HepG2 (cell line): ENCODE data around the gene PLA2G4C. TPM values are rescaled to one million over a fixed set of nuclear protein-coding genes. Genes with fewer than 3 reads are reported as not detected.
A peak's percentile ranks its signal among the peaks of the same experiment; 100 is the strongest.

Source experiments
- CTCF ChIP-seq: sonication (generic); formaldehyde crosslinking; IDR thresholded peaks from 2 replicates; pipeline ENCODE4 v1.5.0; 2020; ENCODE audit warnings: mild to moderate bottlenecking, missing genetic modification reagents, moderate library complexity
- DRAP1 ChIP-seq: IDR thresholded peaks from 2 replicates; pipeline ENCODE4 v1.6.1; 2016; ENCODE audit warnings: missing genetic modification reagents, missing compliant biosample characterization
- EZH2 ChIP-seq: conservative IDR thresholded peaks from 2 replicates; pipeline ENCODE4 v1.6.1; 2012; ENCODE audit warnings: mild to moderate bottlenecking, low read depth, low read length, moderate library complexity
- GLI4 ChIP-seq: sonication (generic); formaldehyde crosslinking; IDR thresholded peaks from 2 replicates; pipeline ENCODE4 v1.5.1; 2020; ENCODE audit warnings: missing genetic modification reagents, mild to moderate bottlenecking, moderate library complexity, borderline replicate concordance
- HIVEP1 ChIP-seq: sonication (generic); formaldehyde crosslinking; IDR thresholded peaks from 2 replicates; pipeline ENCODE4 v1.4.0; 2020; ENCODE audit warnings: mild to moderate bottlenecking, missing genetic modification reagents
- MEIS2 ChIP-seq: sonication (generic); formaldehyde crosslinking; IDR thresholded peaks from 2 replicates; pipeline ENCODE4 v1.9.0; 2021; ENCODE audit warnings: mild to moderate bottlenecking, missing genetic modification reagents
- UBTF ChIP-seq: sonication (generic); formaldehyde crosslinking; IDR thresholded peaks from 2 replicates; pipeline ENCODE4 v1.4.0; 2020; ENCODE audit warnings: mild to moderate bottlenecking, missing genetic modification reagents
- ZBTB40 ChIP-seq, 2 experiments: fragments of 450-650 bp in 1 of 2; sonication (generic) in 1 of 2; formaldehyde crosslinking in 1 of 2; IDR thresholded peaks; 2 replicates each; pipeline versions ENCODE4 v1.6.1 to v1.8.0; 2016 to 2022; ENCODE audit warnings: antibody characterized with exemption in 1 of 2, mild to moderate bottlenecking in 1 of 2, missing genetic modification reagents in 1 of 2
- ZFY ChIP-seq: sonication (generic); formaldehyde crosslinking; IDR thresholded peaks from 2 replicates; pipeline ENCODE4 v1.4.0; 2020; ENCODE audit warnings: missing genetic modification reagents
- ZNF136 ChIP-seq: sonication (generic); formaldehyde crosslinking; IDR thresholded peaks from 2 replicates; pipeline ENCODE4 v1.8.1; 2022; ENCODE audit warnings: low read depth, mild to moderate bottlenecking, moderate library complexity, missing genetic modification reagents
- ZNF574 ChIP-seq: sonication (generic); formaldehyde crosslinking; IDR thresholded peaks from 2 replicates; pipeline ENCODE4 v1.4.0; 2020; ENCODE audit warnings: missing genetic modification reagents
- polyA plus RNA-seq, 8 experiments: library from polyadenylated mRNA; depleted of rRNA in 3 of 8; stranded (reverse) in 7 of 8; unstranded in 1 of 8; fragments of >200 nt; fragmentation: Illumina TruSeq in 4 of 8; extraction: Trizol in 4 of 8; gene quantifications; 2 replicates each; pipeline versions ENCODE4 v1.2.1 to v1.2.3, GENCODE V29; 2011 to 2016; ENCODE audit warnings: low read depth in 4 of 8, missing spikeins in 1 of 8, mixed read lengths in 1 of 8; ENCODE audit not compliant: insufficient read depth in 1 of 8
- total RNA-seq, 5 experiments: library from RNA; depleted of rRNA; stranded (reverse); fragments of >200 nt; fragmentation: Illumina TruSeq; extraction: Trizol; gene quantifications; 2 replicates each; pipeline ENCODE4 v1.2.3, GENCODE V29; 2016; ENCODE audit warnings: low read depth in 1 of 5

Gene PLA2G4C
- total and polyA plus RNA-seq, 2 of the 13 experiments (the other 11 are each of a cell fraction or from before 2014, with no cell fraction given), result 1.6 to 1.7 TPM

- no peak for TF ChIP-seq ZBTB40 (IDR thresholded peaks at IDR 0.05)
- no peak; the same call in 1 of the 2 replicates for TF ChIP-seq ZBTB40 (CRISPR knock-in tag; IDR thresholded peaks at IDR 0.05)
- peak; percentile 86 for TF ChIP-seq ZFY (CRISPR knock-in tag)
- TF ChIP-seq HIVEP1 (CRISPR knock-in tag), result peak; percentile 25; the same call in 1 of the 2 replicates
- TF ChIP-seq CTCF (CRISPR knock-in tag), result peak; percentile 7; the same call in 1 of the 2 replicates
- peak; percentile 37; the same call in 1 of the 2 replicates for TF ChIP-seq DRAP1 (CRISPR knock-in tag)
- TF ChIP-seq UBTF (CRISPR knock-in tag), result peak; percentile 45; the same call in 1 of the 2 replicates
- TF ChIP-seq GLI4 (CRISPR knock-in tag), result no peak; the same call in 1 of the 2 replicates
- TF ChIP-seq MEIS2 (CRISPR knock-in tag), result no peak
- TF ChIP-seq ZNF574, result peak; percentile 42; the same call in 1 of the 2 replicates
- TF ChIP-seq ZNF136, result 0 out of 2 replicates have a peak, but pooled peaks have one; percentile 59
- TF ChIP-seq EZH2, result no peak
These were observed at the start of gene PLA2G4C (continued) for GRCh38 chr19:48110350-48110966.
